Central memory CD4-positive, alpha-beta T cell (primary cell): ENCODE results near the gene LIM2.
A peak's percentile ranks its signal among the peaks of the same experiment; 100 is the strongest.

ENCODE experiments used
- DNase-seq: peaks from one replicate; pipeline ENCODE4 v3.0.0; 2022

The LIM2 gene

DNA sequence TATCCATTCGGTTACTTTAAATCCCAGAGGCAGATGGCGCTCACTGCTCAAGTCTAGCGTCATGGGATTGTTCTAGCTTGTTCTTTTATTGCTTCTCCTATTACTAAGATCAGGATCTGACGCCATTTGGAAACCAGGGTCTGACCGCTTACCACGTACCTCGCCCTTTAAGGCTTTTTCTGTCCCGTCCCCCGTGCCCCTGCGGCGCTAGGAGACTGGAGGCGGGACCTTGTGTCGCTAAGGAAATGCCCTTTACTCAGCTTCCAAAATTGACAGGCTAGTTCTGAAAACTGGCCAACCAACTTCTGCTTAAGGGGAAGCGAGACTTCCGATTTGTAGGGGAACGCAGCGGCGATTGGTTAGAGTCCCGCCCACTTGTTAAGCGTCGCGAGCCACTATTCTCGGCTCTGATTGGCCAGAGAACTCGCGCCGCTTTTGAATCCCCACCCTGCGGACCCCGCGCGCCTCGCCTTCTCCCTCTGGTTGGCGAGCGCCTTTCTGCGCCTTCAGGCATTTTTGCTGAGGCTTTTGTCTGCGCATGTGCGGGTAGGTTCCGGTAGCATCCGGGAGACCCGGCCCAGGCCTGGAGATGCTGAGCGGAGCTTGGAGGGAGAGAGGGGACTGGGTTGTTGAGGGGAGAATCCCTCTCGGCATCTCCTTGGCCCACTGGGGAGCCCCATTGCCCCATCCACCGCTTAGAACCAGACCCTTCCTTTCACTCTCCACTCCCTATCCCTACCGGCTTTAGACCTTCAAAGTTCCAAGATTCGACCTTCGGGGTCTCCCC is 6.5 kb upstream of the LIM2 start:
- peak; percentile 88 for DNase-seq

DNA sequence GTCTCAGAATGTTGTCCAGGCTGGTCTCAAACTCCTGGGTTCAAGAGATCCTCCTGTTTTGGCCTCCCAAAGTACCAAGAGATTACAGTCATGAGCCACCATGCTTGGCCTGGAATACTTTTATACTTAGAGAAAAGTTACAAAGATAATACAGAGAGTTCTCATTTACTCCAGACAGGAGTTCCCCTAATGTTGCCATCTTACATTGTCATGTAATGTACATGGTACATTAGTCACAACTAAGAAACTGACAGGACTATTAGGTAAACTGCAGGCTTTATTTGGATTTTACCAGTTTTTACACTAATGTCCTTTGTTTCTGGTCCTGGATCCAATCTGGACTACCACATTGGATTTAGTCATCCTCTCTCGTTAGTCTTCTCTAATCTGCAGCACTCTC is 4.9 kb upstream of the LIM2 start:
- DNase-seq, result no peak

- DNase-seq, result no peak
Observed at GRCh38 chr19:51391073-51391611, 3.4 kb upstream of the LIM2 start.

GRCh38 chr19:51389143-51389542 is 1.4 kb upstream of the LIM2 start:
- DNase-seq, result no peak

- DNase-seq, result no peak
Observed at GRCh38 chr19:51386882-51387520, 773 bp downstream of the LIM2 start.

DNA sequence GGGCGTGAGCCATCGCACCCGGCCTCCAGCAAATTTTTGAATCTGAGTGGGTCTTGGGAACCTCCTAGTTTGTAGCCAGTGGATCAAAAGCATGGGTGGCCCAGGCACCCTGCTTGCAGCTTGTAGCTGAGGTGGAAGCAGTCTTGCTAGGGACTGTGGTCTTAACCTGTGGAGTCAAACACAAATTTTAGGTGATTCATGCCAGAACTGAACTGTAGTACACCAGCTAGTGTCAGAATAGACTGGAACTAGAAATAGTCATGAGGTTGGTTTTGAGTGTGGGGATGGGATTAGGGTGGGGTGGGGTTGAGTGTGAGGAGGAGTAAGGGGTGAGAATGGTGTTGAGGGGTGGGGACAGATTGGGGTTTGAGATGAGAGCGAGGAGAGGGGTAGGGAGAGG is 5.8 kb downstream of the LIM2 start:
- no peak for DNase-seq

GRCh38 chr19:51380379-51380778 is 7.4 kb downstream of the LIM2 start:
- no peak for DNase-seq

GRCh38 chr19:51377422-51377821 is 10.4 kb downstream of the LIM2 start:
- DNase-seq, result no peak

DNA sequence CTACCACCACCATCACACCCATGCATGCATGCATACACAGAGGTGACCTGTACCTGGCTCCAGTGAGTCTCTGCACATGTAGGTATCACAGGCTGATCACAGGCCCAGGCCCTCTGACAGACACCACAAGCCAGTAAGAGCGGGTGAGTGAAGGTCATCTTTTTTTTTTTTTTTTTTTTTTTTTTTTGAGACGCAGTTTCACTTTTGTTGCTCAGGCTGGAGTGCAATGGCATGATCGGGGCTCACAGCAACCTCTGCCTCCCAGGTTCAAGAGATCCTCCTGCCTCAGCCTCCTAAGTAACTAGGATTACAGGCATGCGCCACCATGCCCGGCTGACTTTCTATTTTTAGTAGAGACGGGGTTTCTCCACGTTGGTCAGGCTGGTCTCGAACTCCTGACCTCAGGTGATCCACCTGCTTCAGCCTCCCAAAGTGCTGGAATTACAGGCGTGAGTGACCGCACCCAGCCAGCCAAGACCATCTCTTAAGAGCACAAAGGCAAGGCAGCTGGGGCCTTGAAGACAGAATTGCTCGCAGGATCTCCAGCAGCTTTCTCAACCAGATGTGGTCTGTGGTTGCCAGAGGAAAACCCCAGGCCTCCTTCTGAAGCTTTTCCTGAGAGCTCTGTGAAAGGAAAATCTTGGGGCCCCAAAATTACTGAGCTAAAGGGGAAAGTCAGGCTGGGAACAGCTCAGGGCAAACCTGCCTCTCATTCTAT is 12.1 kb downstream of the LIM2 start:
- DNase-seq, result no peak

GRCh38 chr19:51372649-51373504 is 14.9 kb downstream of the LIM2 start, which contains the start of gene NKG7:
Gene NKG7 (minus strand): TSS chr19:51372654. CDS start chr19:51372535, 119 bp downstream.
- DNase-seq, result peak; percentile 40

GRCh38 chr19:51372021-51372648 is 15.6 kb downstream of the LIM2 start:
- no peak for DNase-seq

- DNase-seq, result no peak
Observed at GRCh38 chr19:51371186-51371690, 16.5 kb downstream of the LIM2 start.

DNA sequence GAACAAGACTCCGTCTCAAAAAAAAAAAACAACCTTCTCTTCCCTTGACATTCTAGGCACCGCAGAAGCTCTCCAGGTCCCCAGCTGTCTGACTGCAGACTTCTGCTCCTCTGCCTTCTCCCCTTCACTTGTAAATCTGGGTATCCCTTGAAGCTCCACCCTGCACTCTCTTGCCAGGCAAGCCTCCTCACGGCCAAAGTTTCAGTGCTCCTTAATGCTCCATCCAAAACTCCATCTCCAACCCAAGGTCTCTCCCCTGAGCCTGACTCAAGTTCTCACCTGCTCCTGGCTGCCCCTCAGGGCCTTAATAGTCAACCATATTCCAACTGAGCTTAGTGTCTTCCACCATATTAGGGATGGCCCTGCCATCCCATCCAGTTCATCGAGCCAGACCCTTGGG is 17.5 kb downstream of the LIM2 start:
- DNase-seq, result no peak

DNA sequence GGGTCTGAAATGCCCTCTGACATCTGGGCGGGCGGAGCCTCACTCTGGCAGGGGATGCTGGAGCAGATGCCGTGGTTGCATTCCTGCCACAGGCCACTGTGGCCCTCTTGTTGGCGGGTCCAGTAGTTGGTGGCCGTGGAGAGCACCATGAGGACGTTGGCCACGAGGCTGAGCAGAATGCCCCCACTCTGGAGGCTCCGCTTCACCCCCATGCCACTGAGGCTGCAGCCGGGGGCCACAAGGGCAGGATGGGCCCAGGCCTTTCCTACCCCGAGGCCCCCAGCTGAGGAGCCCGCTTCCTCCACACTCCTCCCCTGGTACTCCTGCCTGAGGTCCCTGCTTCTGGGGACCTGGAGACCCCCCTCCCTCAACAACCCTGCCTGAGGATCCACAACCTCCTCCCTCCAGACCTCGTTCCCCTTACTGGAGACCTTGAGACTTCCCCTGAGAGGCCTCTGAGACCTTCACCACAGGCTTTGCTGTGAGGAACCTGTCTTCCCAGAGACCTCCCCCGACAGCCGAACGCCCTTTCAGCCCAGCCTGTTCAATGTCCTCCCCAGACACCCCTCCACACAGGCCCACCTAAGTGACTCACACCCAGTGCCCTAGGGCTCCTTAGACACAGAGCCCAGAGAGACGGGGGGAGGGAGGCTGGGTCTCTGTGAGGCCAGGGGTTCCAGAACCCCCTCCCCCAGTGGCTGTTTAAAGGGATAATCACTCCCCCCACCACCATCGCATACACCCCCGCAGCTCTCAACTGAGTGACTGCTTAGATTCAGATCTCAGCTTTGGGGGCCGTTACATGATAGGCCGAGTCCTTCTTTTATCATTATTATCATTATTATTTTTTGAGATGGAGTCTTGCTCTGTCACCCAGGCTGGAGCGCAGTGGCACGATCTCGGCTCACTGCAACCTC is 19.1 kb downstream of the LIM2 start, which contains the start of gene CLDND2:
CLDND2 (minus strand) TSS at position 638 of the 917 bp plus-strand sequence; CDS start at position 212, 426 bp downstream.
- no peak for DNase-seq

DNA sequence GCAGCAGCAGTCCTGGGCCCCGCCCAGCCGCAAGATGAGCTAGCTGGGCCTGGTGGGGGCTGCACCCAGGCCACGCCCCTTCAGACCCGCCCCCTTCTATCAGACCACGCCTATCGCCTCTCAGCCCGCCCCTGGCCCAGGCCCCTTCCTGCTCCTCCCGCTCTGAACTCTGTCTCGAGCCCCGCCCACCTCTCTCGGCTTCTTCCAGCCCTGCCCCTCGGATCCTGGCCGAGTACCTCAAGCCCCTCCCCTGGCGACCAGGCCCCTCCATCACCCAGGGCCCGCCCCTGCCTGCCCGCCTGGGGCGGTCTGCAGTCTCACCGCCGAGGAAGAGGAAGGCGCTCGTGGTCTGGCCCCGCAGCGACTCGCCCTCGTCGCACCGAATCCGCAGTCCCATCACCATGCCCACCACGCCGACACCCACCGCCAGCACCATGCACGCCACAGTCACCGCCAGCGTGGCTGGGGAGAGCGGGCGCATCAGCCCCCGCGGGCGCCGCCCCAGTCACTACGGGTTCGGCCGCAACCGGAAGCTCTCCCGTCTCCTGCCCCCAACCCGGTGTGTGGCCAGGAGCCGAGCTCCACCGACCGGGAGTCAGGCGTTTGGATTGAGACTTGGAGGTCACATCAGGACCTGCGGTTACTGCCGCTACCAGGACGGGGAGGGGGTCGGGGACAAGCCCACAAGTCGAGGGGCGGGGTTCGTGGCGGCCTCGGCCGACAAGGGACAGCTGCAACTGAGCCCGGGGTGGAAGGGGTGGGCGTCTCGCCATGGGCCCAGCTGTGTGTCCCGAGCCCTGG is 20.0 kb downstream of the LIM2 start:
- peak; percentile 89 for DNase-seq

- no peak for DNase-seq
Observed at GRCh38 chr19:51367255-51367564, 20.6 kb downstream of the LIM2 start.

DNA sequence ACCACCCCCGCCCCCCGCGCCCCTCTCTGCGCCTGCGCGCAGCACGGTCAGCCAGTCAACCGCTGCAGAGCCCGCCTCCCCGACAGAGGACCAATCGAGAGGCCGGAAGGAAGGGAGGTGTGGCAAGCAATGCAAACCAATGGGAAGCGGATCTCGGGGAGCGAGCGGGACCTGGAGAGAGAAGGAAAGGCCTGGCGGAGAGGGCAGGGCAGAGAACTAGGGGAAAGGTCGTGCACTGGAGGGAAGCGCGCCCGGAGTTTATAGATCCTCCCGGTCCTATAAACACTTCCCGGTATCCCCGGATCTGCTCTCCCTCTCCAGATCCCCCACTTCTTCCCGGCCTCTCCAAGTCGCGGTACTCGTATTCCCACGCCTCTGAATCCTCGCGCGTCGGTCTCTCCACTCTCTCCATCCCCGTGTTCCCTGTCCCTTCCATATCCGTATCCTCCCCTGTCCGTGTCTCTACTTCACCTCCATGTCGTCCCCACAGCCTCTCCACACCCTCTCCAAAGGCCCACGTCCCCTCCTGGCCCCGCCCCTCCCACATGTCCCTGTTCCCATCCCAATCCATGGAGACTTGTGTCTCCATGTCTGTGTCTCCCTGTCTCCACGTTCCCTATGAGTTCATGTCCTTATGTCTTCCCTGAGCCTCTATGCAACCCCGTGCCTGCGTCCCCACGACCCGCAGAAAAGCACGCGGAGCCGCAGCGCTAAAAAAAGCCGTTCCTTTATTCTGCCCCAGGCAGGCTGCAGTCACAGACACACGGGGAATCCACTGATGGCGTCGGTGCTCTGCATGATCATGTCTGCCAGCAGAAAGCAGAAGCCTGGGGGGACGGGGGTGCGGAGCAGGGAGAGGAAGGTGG is 21.2 kb downstream of the LIM2 start:
- peak; percentile 87 for DNase-seq

DNA sequence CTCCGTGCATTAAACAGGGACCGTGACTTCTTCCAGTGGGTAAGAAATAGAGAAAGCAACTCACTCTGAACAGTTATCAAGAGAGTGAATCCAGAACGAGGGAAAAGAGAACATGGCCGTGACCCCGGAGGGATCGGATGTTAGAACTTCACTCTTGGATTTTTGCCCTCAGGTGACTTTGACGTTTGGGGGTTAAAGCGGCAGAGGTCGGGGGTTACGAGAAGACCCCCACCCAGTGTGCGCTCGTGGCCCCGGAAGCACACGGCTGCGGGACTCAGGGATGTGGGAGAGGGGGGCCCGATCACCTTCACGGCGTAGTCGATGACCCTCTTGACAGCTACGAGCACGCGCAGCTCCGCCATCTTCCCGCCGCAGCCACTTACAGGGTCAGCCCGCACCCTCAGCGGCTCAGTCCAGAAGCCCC is 21.8 kb downstream of the LIM2 start, which contains the start of gene ETFB:
ETFB (minus strand) TSS at position 424 of the 424 bp plus-strand sequence; CDS start at position 362, 62 bp downstream.
- no peak for DNase-seq
